ENCODE data around the gene BCAS3. TPM values are rescaled to one million over a fixed set of nuclear protein-coding genes. Genes with fewer than 3 reads are reported as not detected.

Gene BCAS3
- polyA plus RNA-seq, 3 donors, result 10.3 to 19.1 (median 14.7) TPM

DNA sequence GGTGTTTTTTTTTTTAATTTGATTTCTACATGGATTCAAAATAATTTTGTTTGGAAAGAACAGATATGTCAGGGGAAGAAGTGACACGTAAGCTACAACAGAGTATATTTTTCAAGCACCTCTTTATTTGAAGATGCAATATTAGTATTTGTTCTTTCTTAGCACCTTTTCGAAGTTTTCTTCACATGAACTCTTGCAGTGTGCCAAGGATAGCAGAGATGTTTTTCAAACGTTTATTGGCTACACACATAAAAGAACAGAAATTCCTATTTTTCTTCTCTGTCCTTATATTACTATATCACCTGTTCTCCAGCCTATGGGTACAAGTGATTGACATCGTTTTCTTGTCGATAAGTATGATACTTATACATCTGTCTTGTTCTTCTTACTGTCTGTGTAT lies 529.3 kb downstream of the BCAS3 start:
- TF ChIP-seq, protein P1, sequence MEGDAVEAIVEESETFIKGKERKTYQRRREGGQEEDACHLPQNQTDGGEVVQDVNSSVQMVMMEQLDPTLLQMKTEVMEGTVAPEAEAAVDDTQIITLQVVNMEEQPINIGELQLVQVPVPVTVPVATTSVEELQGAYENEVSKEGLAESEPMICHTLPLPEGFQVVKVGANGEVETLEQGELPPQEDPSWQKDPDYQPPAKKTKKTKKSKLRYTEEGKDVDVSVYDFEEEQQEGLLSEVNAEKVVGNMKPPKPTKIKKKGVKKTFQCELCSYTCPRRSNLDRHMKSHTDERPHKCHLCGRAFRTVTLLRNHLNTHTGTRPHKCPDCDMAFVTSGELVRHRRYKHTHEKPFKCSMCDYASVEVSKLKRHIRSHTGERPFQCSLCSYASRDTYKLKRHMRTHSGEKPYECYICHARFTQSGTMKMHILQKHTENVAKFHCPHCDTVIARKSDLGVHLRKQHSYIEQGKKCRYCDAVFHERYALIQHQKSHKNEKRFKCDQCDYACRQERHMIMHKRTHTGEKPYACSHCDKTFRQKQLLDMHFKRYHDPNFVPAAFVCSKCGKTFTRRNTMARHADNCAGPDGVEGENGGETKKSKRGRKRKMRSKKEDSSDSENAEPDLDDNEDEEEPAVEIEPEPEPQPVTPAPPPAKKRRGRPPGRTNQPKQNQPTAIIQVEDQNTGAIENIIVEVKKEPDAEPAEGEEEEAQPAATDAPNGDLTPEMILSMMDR (IDR thresholded peaks at IDR 0.05), result no peak
- Histone ChIP-seq H3K27me3 (ENCODE audit: control insufficient read depth in 2 of 2, insufficient read depth in 2 of 2, low read length in 2 of 2) (no peaks in the 10 kb centered on the region), H3K79me2 (ENCODE audit: insufficient read depth, low read length) (no peaks in the 10 kb centered on the region), H3K4me2 (replicated peaks; ENCODE audit: extremely low read depth, low read length, poor library complexity, severe bottlenecking) (no peak overlapping the region), H3K4me3 (replicated peaks in 1 of 3; ENCODE audit: low read depth in 2 of 3, low read length in 3 of 3) (no peak overlapping the region), H4K20me1 (ENCODE audit: insufficient read depth, low read length) (no peaks in the 10 kb centered on the region), H3K27ac (ENCODE audit: low read depth in 1 of 2, low read length in 2 of 2) (no peak overlapping the region), H3K9ac (ENCODE audit: insufficient read depth, low read length, poor library complexity, severe bottlenecking) (no peak overlapping the region), H3K4me1 (ENCODE audit: control insufficient read depth in 1 of 2, insufficient read depth in 2 of 2, low read length in 2 of 2) (no peaks in the 10 kb centered on the region), H3K9me3 (replicated peaks in 1 of 2; ENCODE audit: control insufficient read depth in 1 of 2, insufficient read depth in 1 of 2, low read length in 2 of 2) (no peaks in the 10 kb centered on the region), H3K36me3 (replicated peaks in 1 of 2; ENCODE audit: control insufficient read depth in 1 of 2, insufficient read depth in 2 of 2, low read length in 2 of 2) (no peaks in the 10 kb centered on the region), H2AFZ (ENCODE audit: insufficient read depth, low read depth, low read length, poor library complexity, severe bottlenecking) (no peak overlapping the region)
- Mint-ChIP-seq H3K27me3 (ENCODE audit: low read depth in 3 of 3) (no peaks in the 10 kb centered on the region), H3K27ac (no peak overlapping the region), H3K36me3 (no peaks in the 10 kb centered on the region), H3K9me3 (no peaks in the 10 kb centered on the region), H3K4me1 (no peaks in the 10 kb centered on the region), H3K4me3 (no peak overlapping the region)
- no peak for DNase-seq
- intact Hi-C loops (cut with micrococcal nuclease), result no loop called here
- 100% methylated on average over 1 of the region's 5 CpGs for WGBS (ENCODE audit: insufficient coverage)

DNA sequence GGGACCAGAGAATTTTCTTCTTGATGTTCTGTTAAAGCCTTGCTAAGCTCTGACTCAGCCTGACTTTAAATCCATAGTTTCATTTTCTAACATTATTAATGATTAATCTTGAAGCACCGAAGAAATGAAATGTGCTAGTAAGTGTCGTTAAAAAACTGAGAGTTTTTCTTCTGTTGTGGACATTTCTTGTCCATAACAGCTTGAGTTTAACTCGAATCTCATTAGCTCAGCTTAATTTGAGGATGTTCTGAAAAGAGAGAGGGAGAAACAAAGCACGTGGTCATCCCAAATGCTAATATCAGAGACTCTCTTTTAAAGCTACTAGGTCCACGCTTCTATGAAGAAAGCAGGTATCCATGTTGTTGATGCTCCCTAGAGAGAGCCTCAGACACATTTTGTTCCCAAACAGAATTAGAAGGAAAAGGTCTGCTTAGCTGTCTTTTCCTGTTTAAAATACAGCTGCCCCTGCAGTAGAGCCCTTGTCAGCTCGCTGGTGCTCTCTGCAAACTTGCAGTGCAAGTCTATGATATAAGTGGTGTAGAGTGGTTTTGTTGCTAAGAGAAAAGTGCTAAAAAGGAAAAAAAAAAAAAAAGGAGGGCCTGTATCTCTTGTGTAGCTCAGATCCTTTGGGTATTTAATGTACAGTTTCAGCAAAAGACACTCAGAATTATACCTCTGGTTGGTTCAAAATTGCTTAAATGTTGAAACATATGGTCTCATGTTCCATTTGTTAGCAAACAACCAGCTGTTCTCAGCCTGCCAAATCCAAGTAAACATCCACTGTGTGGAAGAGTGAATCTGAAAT lies 530.9 kb downstream of the BCAS3 start:
- Histone ChIP-seq H3K79me2 (ENCODE audit: insufficient read depth, low read length) (no peaks in the 10 kb centered on the region), H3K9me3 (replicated peaks in 1 of 2; ENCODE audit: control insufficient read depth in 1 of 2, insufficient read depth in 1 of 2, low read length in 2 of 2) (no peaks in the 10 kb centered on the region), H3K4me1 (ENCODE audit: control insufficient read depth in 1 of 2, insufficient read depth in 2 of 2, low read length in 2 of 2) (no peaks in the 10 kb centered on the region), H3K27me3 (ENCODE audit: control insufficient read depth in 2 of 2, insufficient read depth in 2 of 2, low read length in 2 of 2) (no peaks in the 10 kb centered on the region), H2AFZ (ENCODE audit: insufficient read depth, low read depth, low read length, poor library complexity, severe bottlenecking) (no peak overlapping the region), H3K4me2 (replicated peaks; ENCODE audit: extremely low read depth, low read length, poor library complexity, severe bottlenecking) (no peak overlapping the region), H4K20me1 (ENCODE audit: insufficient read depth, low read length) (no peaks in the 10 kb centered on the region), H3K9ac (ENCODE audit: insufficient read depth, low read length, poor library complexity, severe bottlenecking) (no peak overlapping the region), H3K27ac (ENCODE audit: low read depth in 1 of 2, low read length in 2 of 2) (no peak overlapping the region), H3K36me3 (replicated peaks in 1 of 2; ENCODE audit: control insufficient read depth in 1 of 2, insufficient read depth in 2 of 2, low read length in 2 of 2) (no peaks in the 10 kb centered on the region), H3K4me3 (replicated peaks in 1 of 3; ENCODE audit: low read depth in 2 of 3, low read length in 3 of 3) (no peak overlapping the region)
- H3K4me3 Mint-ChIP-seq, result no peak overlapping the region
- intact Hi-C loops (cut with micrococcal nuclease), result no loop called here
- H3K27me3 Mint-ChIP-seq (ENCODE audit: low read depth in 3 of 3), result no peaks in the 10 kb centered on the region
- TF ChIP-seq, protein P1 (IDR thresholded peaks at IDR 0.05), result no peak
- no peaks in the 10 kb centered on the region for H3K9me3 Mint-ChIP-seq
- H3K36me3 Mint-ChIP-seq, result no peaks in the 10 kb centered on the region
- no peak overlapping the region for H3K27ac Mint-ChIP-seq
- no peaks in the 10 kb centered on the region for H3K4me1 Mint-ChIP-seq
- DNase-seq, result no peak
- 100% methylated on average over 2 of the region's 6 CpGs for whole genome bisulfite sequencing (ENCODE audit: insufficient coverage)

All from CD14-positive monocyte (primary cell).